Upper lobe of left lung (tissue), 6 donors: ENCODE results near the gene CHMP3. TPM values are rescaled to one million over a fixed set of nuclear protein-coding genes. Genes with fewer than 3 reads are reported as not detected.

Experiments
- ATAC-seq, 2 donors: fragments of 200-7000 bp; cut with Tn5 transposase; one replicate each; pipeline ENCODE4 v1.9.1; 2022; ENCODE audit warnings: mild to moderate bottlenecking in 2 of 2, moderate library complexity in 2 of 2; ENCODE audit not compliant: low FRiP score in 2 of 2
- DNase-seq, 2 donors: peaks; one replicate each; pipeline ENCODE4 v3.0.0-alpha.2; 2019 to 2020
- H3K27ac ChIP-seq, 4 donors: fragments of 200-600 bp; sonication (generic); one replicate each; pipeline ENCODE4 v1.5.1; 2016 to 2019
- H3K27me3 ChIP-seq, 4 donors: fragments of 200-600 bp; sonication (generic); one replicate each; pipeline ENCODE4 v1.5.1; 2017 to 2019
- H3K36me3 ChIP-seq, 4 donors: fragments of 200-600 bp; sonication (generic); one replicate each; pipeline ENCODE4 v1.5.1; 2016 to 2019
- H3K4me1 ChIP-seq, 4 donors: fragments of 200-600 bp; sonication (generic); one replicate each; pipeline ENCODE4 v1.5.1; 2018 to 2019
- H3K4me3 ChIP-seq, 4 donors: fragments of 200-600 bp; sonication (generic); one replicate each; pipeline ENCODE4 v1.5.1; 2017 to 2019; ENCODE audit warnings: mild to moderate bottlenecking in 2 of 4, moderate library complexity in 1 of 4
- H3K9me3 ChIP-seq, 4 donors: fragments of 200-600 bp; sonication (generic); one replicate each; pipeline ENCODE4 v1.5.1; 2018 to 2019
- CTCF ChIP-seq, 6 experiments: fragments of 450-650 bp in 4 of 6; fragments of 200-600 bp in 2 of 6; sonication (generic) in 2 of 6; IDR thresholded peaks; one replicate each; pipeline ENCODE4 v1.5.1; 2016 to 2019; ENCODE audit warnings: antibody characterized with exemption in 6 of 6
- EP300 ChIP-seq, 4 donors: sonication (generic); formaldehyde crosslinking; IDR thresholded peaks; one replicate each; pipeline ENCODE4 v1.5.1; 2017; ENCODE audit warnings: antibody characterized with exemption in 4 of 4, control low read depth in 2 of 4
- POLR2A ChIP-seq, 4 donors: fragments of 450-650 bp; IDR thresholded peaks; one replicate each; pipeline ENCODE4 v1.5.1; 2016 to 2017; ENCODE audit warnings: antibody characterized with exemption in 4 of 4, mild to moderate bottlenecking in 2 of 4
- POLR2AphosphoS5 ChIP-seq, 2 donors: sonication (generic); formaldehyde crosslinking; IDR thresholded peaks; one replicate each; pipeline ENCODE4 v1.5.1; 2017; ENCODE audit warnings: antibody characterized with exemption in 2 of 2
- WGBS, 2 donors: methylation state at CpG; one replicate each; pipeline ENCODE4 v1.1.5; 2017 to 2018; 5-methylcytosine and 5-hydroxymethylcytosine counted together
- total RNA-seq, 6 donors: library from RNA; depleted of rRNA in 4 of 6; stranded (reverse); fragments of >200 nt in 4 of 6; gene quantifications; one replicate each; pipeline versions ENCODE4 v1.1.0 to v1.2.1, GENCODE V29; 2016 to 2021
- donor health status: DM: no; HTN: no; CAD: no; lungs with moderate emphysema.
- donor health status: DM: no; HTN: yes; CAD: no; lungs with severe emphysema.

CHMP3 gene
- total RNA-seq, 6 donors from 2014 or later: 68.1 to 176 (median 106) TPM

GRCh38 chr2:86482034-86482433, 81.2 kb downstream of the CHMP3 start:
- ATAC-seq: no peak
- H3K27ac ChIP-seq: peak overlapping the region in 2 of 4 donors; percentile 31 to 53

GRCh38 chr2:86480105-86480504, 83.1 kb downstream of the CHMP3 start:
- TF ChIP-seq EP300 (IDR thresholded peaks at IDR 0.05) (no peak), CTCF (IDR thresholded peaks at IDR 0.05) (no peak), POLR2AphosphoS5 (IDR thresholded peaks at IDR 0.05) (no peak), POLR2A (IDR thresholded peaks at IDR 0.05) (no peak)
- H3K27ac ChIP-seq: peak overlapping the region in 1 of 4 donors; percentile 38
- no peaks in the 10 kb centered on the region for H3K27me3 ChIP-seq
- peak; percentile 27 to 29 for DNase-seq
- peaks cover 0 to 18% (median 9%) of the 10 kb centered on the region in 4 donors for H3K4me1 ChIP-seq
- peak; percentile 62 to 64 for ATAC-seq
- H3K36me3 ChIP-seq: peaks cover 44 to 100% (median 74%) of the 10 kb centered on the region in 4 donors
- WGBS, 2 donors: 60 to 63% methylated on average over 7 of the region's 7 CpGs
- H3K9me3 ChIP-seq: no peaks in the 10 kb centered on the region
- no peak overlapping the region for H3K4me3 ChIP-seq

More at GRCh38 chr2:86482034-86482433, 81.2 kb downstream of the CHMP3 start:
- no peaks in the 10 kb centered on the region for H3K27me3 ChIP-seq
- H3K9me3 ChIP-seq: no peaks in the 10 kb centered on the region
- peaks cover 0 to 18% (median 9%) of the 10 kb centered on the region in 4 donors for H3K4me1 ChIP-seq
- TF ChIP-seq EP300 (IDR thresholded peaks at IDR 0.05) (no peak), POLR2AphosphoS5 (IDR thresholded peaks at IDR 0.05) (no peak), POLR2A (IDR thresholded peaks at IDR 0.05) (no peak), CTCF (IDR thresholded peaks at IDR 0.05) (no peak)
- DNase-seq: no peak
- WGBS, 2 donors: 90 to 94% methylated on average over 3 of the region's 3 CpGs
- H3K36me3 ChIP-seq: peaks cover 51 to 100% (median 79%) of the 10 kb centered on the region in 4 donors
- no peak overlapping the region for H3K4me3 ChIP-seq

GRCh38 chr2:86477349-86477748, 85.9 kb downstream of the CHMP3 start:
- Histone ChIP-seq H3K36me3 (peaks cover 33 to 100% (median 61%) of the 10 kb centered on the region in 4 donors), H3K27me3 (no peaks in the 10 kb centered on the region), H3K9me3 (no peaks in the 10 kb centered on the region), H3K27ac (no peak overlapping the region), H3K4me1 (peaks cover 0 to 17% (median 8%) of the 10 kb centered on the region in 4 donors), H3K4me3 (no peak overlapping the region)
- no peak for DNase-seq
- no peak for ATAC-seq
- no peak for TF ChIP-seq POLR2A (IDR thresholded peaks at IDR 0.05)
- no peak for TF ChIP-seq CTCF (IDR thresholded peaks at IDR 0.05)
- no peak for TF ChIP-seq POLR2AphosphoS5 (IDR thresholded peaks at IDR 0.05)
- no peak for TF ChIP-seq EP300 (IDR thresholded peaks at IDR 0.05)

GRCh38 chr2:86476918-86477317, 86.3 kb downstream of the CHMP3 start:
- TF ChIP-seq EP300 (IDR thresholded peaks at IDR 0.05) (no peak), POLR2A (IDR thresholded peaks at IDR 0.05) (no peak), CTCF (IDR thresholded peaks at IDR 0.05) (no peak), POLR2AphosphoS5 (IDR thresholded peaks at IDR 0.05) (no peak)
- no peaks in the 10 kb centered on the region for H3K9me3 ChIP-seq
- DNase-seq (no peak), ATAC-seq (no peak)
- H3K4me1 ChIP-seq: peaks cover 0 to 17% (median 7%) of the 10 kb centered on the region in 4 donors
- H3K36me3 ChIP-seq: peaks cover 35 to 100% (median 57%) of the 10 kb centered on the region in 4 donors
- H3K27me3 ChIP-seq: no peaks in the 10 kb centered on the region
- no peak overlapping the region for H3K27ac ChIP-seq
- H3K4me3 ChIP-seq: no peak overlapping the region
- 90 to 100% methylated on average over 1 to 3 of the region's 3 CpGs for WGBS, 2 donors

GRCh38 chr2:86476092-86476491, 87.2 kb downstream of the CHMP3 start:
- no peak overlapping the region for H3K27ac ChIP-seq
- TF ChIP-seq POLR2AphosphoS5 (IDR thresholded peaks at IDR 0.05): no peak
- no peak for TF ChIP-seq POLR2A (IDR thresholded peaks at IDR 0.05)
- TF ChIP-seq CTCF (IDR thresholded peaks at IDR 0.05): no peak
- no peak for TF ChIP-seq EP300 (IDR thresholded peaks at IDR 0.05)
- DNase-seq (no peak), ATAC-seq (no peak)
- H3K27me3 ChIP-seq: no peaks in the 10 kb centered on the region
- H3K4me1 ChIP-seq: peaks cover 0 to 14% (median 5%) of the 10 kb centered on the region in 4 donors
- no peaks in the 10 kb centered on the region for H3K9me3 ChIP-seq
- peaks cover 35 to 98% (median 55%) of the 10 kb centered on the region in 4 donors for H3K36me3 ChIP-seq
- H3K4me3 ChIP-seq: no peak overlapping the region
